ENCODE measurements around the gene PBX3. TPM values are rescaled to one million over a fixed set of nuclear protein-coding genes. Genes with fewer than 3 reads are reported as not detected.

PBX3 gene
- total RNA-seq, 4 donors from 2014 or later: 7.7 to 83.3 (median 12.1) TPM

DNA sequence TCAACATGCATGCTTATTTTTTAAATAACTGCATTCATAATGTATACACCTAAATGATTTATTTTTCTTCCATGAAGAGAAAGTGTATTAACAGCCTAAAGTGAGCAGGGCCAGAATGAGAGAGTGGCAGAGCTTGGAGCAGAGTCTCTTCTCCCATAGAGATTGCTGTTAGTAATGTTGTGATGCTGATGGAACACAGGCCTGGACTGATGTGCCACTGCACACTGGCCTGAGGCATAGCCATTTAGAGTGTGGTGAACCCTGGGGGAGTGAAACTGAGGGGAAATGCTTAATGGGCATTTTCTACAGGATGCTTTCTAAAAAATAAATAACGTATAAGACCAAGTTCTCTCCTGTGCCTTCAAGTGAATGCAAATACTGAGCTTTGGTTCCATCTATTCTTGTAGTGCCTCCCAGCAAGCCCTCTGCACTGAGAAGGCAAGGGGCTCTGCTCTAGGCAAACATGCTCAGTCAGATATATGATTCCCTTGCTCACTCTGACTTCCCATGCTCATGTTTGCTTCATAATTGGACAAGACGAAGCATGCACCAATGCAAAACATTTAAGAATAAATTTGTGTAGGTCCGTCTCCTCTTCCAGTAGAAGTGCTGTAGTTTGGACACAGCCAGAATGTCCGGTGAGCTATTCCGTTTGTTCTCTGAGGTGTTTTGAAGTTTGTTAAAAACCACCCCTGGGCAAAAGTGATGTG lies 185.7 kb downstream of the PBX3 start:
- H3K27me3 ChIP-seq: no peaks in the 10 kb centered on the region
- DNase-seq: no peak
- no peak for TF ChIP-seq POLR2A (IDR thresholded peaks at IDR 0.05)
- TF ChIP-seq, protein P1, sequence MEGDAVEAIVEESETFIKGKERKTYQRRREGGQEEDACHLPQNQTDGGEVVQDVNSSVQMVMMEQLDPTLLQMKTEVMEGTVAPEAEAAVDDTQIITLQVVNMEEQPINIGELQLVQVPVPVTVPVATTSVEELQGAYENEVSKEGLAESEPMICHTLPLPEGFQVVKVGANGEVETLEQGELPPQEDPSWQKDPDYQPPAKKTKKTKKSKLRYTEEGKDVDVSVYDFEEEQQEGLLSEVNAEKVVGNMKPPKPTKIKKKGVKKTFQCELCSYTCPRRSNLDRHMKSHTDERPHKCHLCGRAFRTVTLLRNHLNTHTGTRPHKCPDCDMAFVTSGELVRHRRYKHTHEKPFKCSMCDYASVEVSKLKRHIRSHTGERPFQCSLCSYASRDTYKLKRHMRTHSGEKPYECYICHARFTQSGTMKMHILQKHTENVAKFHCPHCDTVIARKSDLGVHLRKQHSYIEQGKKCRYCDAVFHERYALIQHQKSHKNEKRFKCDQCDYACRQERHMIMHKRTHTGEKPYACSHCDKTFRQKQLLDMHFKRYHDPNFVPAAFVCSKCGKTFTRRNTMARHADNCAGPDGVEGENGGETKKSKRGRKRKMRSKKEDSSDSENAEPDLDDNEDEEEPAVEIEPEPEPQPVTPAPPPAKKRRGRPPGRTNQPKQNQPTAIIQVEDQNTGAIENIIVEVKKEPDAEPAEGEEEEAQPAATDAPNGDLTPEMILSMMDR (IDR thresholded peaks at IDR 0.05): no peak
- no peaks in the 10 kb centered on the region for H3K4me1 ChIP-seq
- no peaks in the 10 kb centered on the region for H3K36me3 ChIP-seq
- no peaks in the 10 kb centered on the region for H3K9me3 ChIP-seq
- H3K27ac ChIP-seq: no peak overlapping the region
- H3K4me3 ChIP-seq: no peak overlapping the region

DNA sequence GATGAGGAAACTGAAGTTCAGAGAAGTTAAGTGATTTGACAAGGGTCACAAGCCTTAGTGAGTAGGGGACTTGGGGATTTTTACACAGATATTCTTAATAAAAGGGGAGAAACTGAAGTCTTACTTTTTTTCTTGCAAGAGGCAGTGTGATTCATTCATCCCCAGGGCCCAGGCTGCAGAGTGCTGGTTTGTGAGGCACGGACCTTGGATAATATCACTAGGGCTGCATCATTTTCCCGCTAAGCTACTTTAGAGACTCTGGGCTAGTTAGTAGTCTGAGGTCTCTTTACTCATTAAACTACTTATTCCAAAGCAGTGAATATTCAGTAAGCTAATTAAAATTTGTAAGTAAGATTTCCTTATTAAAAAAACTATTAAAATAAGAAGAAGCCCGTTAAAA lies 195.0 kb downstream of the PBX3 start:
- DNase-seq: no peak
- TF ChIP-seq, protein P1 (IDR thresholded peaks at IDR 0.05): no peak
- TF ChIP-seq POLR2A (IDR thresholded peaks at IDR 0.05): no peak

DNA sequence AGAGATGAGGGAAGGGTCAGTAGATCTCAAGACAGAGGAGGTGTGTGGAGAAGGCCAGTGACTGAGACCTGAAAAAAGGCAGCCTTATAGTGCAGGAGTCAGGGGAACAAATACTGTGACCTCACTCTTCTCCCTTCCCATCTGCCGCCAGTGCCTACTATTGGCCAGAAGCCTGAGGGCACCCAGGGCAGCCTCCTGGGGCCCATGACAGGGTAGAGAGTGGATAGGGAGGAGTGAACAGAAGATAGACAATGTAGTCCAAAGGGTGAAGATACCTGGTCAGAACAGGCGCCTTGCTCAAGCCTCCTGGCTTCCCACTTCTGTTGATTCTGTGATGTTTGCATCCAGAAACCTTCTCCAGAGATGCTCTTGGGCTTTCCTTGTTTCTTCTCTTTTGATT lies 196.7 kb downstream of the PBX3 start:
- H3K9me3 ChIP-seq: no peaks in the 10 kb centered on the region
- no peak overlapping the region for H3K4me3 ChIP-seq
- H3K27ac ChIP-seq: no peak overlapping the region
- H3K27me3 ChIP-seq: no peaks in the 10 kb centered on the region
- no peaks in the 10 kb centered on the region for H3K36me3 ChIP-seq
- TF ChIP-seq, protein P1 (IDR thresholded peaks at IDR 0.05): no peak
- no peak for DNase-seq
- H3K4me1 ChIP-seq: no peaks in the 10 kb centered on the region

More for the DNA sequence above, 195.0 kb downstream of the PBX3 start:
- H3K27me3 ChIP-seq: no peaks in the 10 kb centered on the region
- H3K9me3 ChIP-seq: no peaks in the 10 kb centered on the region
- no peaks in the 10 kb centered on the region for H3K4me1 ChIP-seq
- H3K27ac ChIP-seq: no peak overlapping the region
- H3K36me3 ChIP-seq: no peaks in the 10 kb centered on the region
- H3K4me3 ChIP-seq: no peak overlapping the region

DNA sequence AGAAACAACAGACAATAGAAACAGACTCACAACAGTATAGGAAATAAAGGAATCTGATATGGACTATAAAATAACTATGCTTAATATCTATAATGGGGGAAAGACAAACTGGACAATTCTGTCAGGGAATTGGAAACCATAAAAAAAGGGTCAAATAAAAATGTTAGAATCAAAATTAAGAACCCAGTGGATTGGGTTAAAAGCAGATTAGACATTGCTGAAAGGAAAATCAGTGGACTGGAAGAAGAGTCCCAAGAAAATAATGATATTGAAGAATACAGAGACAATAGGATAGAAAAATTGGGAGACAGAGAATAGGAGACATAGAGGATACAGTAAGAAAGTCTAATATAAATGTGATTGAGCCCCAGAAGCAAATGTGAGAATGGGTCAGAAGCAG lies 199.2 kb downstream of the PBX3 start:
- H3K4me1 ChIP-seq: no peaks in the 10 kb centered on the region
- H3K36me3 ChIP-seq: no peaks in the 10 kb centered on the region
- H3K27ac ChIP-seq: no peak overlapping the region
- H3K9me3 ChIP-seq: no peaks in the 10 kb centered on the region
- no peak for DNase-seq
- H3K27me3 ChIP-seq: no peaks in the 10 kb centered on the region
- TF ChIP-seq POLR2A (IDR thresholded peaks at IDR 0.05): no peak
- TF ChIP-seq, protein P1 (IDR thresholded peaks at IDR 0.05): no peak
- H3K4me3 ChIP-seq: no peak overlapping the region

DNA sequence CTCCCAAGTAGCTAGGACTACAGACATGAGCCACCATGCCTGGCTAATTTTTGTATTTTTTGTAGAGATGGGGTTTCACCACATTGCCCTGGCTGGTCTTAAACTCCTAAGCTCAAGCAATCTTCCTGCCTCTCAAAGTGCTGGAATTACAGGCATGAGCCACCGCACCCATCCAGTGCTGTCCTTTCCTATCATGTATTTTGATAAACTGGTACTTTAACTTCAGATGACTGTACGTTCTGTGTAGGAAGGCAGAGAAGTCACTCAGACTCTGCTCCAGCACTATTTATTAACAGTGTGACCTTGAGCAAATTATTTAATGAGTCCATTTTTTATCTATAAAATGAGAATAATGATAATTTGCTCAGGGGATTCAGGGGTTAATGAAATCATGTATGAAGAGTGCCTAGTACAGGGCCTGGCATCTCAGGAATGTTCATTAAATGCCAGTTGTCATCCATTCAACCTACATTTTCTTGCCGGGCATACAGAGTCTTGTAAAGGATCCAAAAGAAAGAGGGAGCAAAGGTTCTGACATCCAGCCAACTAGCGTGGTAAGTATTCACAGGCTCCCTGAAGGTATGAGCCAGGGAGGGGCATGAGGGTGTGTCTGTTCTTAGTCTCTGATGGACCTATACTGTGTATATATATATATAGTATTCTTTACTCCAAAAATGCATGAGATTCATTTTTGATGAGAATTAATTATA lies 201.9 kb downstream of the PBX3 start:
- H3K9me3 ChIP-seq: no peaks in the 10 kb centered on the region
- H3K27me3 ChIP-seq: no peaks in the 10 kb centered on the region
- DNase-seq: peak in 1 of 3 donors; percentile 55
- H3K4me3 ChIP-seq: no peak overlapping the region
- no peak for TF ChIP-seq POLR2A (IDR thresholded peaks at IDR 0.05)
- TF ChIP-seq, protein P1 (IDR thresholded peaks at IDR 0.05): no peak
- no peaks in the 10 kb centered on the region for H3K4me1 ChIP-seq
- no peak overlapping the region for H3K27ac ChIP-seq
- no peaks in the 10 kb centered on the region for H3K36me3 ChIP-seq
